ENCODE results near the gene TCTN3.
"Not testable (repeated sequence)": the region's sequence is repeated elsewhere in the genome, so short reads cannot be mapped to it uniquely, and the experiment has no call there.

TCTN3 gene

DNA sequence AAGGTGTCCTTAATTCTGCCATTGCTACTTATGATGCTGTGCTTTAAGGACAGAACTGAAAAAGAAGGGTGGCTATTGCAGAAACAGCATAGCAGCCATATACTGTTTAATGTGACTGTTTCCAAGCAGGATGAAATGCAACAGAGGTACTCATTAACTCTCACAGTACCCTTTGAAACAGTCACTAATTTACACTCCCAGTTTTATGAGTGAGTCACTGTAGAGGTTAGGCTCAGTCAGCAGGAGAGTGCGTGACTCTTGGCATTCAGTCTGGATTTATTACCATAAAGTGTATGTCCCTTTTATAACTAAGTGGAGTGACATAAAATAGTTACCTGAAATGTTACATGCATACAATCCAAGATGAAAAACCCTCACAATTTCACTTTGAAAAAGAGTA lies 64.9 kb downstream of the TCTN3 start:
- no peak for DNase-seq (ENCODE audit: low read depth)

DNA sequence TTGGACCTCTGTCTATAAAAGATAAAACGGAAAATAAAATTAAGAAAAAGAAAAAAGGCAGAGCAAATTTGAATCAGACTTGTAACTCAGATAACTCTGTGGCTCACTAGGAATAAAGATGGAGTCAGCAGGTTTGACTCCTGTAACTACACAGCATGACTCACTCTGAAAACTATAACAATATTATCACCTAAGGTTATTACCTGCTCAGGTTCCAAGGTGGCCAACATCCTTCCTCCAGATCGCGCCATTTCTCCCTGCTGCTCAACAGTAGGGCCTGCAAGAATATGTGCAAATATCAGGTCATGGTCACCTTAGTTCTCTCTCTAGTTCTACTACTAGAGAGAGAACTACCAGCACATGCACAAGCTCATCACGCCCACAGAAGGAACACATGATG lies 67.2 kb downstream of the TCTN3 start:
- no peak for DNase-seq (ENCODE audit: low read depth)

DNA sequence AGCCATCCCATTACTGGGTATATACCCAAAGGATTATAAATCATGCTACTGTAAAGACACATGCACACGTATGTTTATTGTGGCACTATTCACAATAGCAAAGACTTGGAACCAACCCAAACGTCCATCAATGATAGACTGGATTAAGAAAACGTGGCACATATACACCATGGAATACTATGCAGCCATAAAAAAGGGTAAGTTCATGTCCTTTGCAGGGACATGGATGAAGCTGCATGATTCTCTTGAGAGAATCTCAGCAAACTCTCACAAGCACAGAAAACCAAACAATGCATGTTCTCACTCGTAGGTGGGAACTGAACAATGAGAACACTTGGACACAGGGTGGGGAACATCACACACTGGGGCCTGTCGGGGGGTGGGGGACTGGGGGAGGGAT lies 73.3 kb downstream of the TCTN3 start:
- DNase-seq (ENCODE audit: low read depth): not testable (repeated sequence)

DNA sequence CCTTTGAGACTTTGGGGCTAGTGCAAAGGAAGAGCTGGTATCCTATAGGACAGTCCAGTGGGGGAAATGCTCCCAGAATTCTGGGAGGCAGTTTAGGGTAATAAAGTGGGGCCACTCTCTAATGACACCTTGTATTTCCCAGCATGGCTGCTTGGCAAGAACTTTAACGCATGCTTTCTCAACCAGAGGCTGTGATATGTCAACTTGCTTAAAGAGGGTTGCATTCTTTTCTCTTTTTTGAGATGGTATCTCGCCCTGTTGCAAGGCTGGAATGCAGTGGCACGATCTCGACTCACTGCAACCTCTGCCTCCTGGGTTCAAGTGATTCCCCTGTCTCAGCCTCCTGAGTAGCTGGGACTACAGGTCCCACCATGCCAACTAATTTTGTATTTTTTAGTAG lies 75.6 kb downstream of the TCTN3 start:
- no peak for DNase-seq (ENCODE audit: low read depth)

DNA sequence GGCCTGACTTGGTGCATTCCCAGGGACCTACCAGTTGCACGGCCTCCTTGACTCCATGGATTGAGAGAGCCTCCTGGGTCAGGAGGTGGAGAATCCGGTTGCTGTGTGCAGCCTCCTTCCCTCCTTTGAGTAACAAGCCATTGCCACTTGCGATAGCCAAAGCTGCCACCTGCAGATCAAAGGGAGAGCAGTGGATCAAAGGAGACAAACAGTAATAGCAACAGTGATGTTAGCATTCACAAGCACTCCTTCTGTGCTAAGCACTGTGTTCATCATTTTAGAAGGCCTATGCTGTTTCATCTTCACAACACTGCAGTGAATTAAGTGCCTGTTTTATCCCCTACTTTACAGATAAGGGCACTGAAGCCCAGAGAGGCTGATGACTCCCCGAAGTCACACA lies 77.3 kb downstream of the TCTN3 start:
- DNase-seq (ENCODE audit: low read depth): no peak
